ENCODE results near the gene BZW1. TPM values are rescaled to one million over a fixed set of nuclear protein-coding genes. Genes with fewer than 3 reads are reported as not detected.
A peak's percentile ranks its signal among the peaks of the same experiment; 100 is the strongest.

Gene BZW1
- total and polyA plus RNA-seq, 2 experiments from 2014 or later: 118 to 323 TPM

DNA sequence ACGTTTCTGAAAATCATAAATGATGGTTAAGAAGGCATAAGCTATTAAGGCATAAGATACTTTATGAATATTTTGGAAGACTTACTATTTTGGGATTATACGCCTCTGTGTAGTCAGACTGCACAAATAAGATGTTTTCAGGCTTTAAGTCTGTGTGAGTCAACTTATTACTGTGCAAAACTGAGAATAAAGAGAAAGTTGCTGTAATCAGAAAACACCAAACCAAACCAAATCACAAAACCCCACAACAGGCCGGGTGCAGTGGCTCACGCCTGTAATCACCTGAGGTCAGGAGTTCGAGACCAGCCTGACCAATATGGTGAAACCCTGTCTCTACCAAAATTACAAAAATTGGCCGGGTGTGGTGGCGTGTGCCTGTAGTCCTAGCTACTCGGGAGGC, 45.1 kb downstream of the BZW1 start:
- Histone ChIP-seq H2AFZ (no peak overlapping the region), H3K4me2 (no peak overlapping the region), H3K36me3 (ENCODE audit: insufficient read depth) (peaks cover 86% of the 10 kb centered on the region), H3K4me1 (ENCODE audit: insufficient read depth) (peaks cover 10% of the 10 kb centered on the region), H3K9me2 (ENCODE audit: insufficient read depth) (no peaks in the 10 kb centered on the region), H3F3A (replicated peaks; ENCODE audit: low read depth) (peaks cover 7% of the 10 kb centered on the region), H3K79me2 (replicated peaks; ENCODE audit: insufficient read depth) (peaks cover 45% of the 10 kb centered on the region), H4K20me1 (replicated peaks; ENCODE audit: insufficient read depth) (peaks cover 15% of the 10 kb centered on the region), H3K4me3 (no peak overlapping the region), H3K27me3 (ENCODE audit: insufficient read depth) (no peaks in the 10 kb centered on the region), H3K27ac (ENCODE audit: low read depth) (no peak overlapping the region)
- Mint-ChIP-seq H3K4me1 (peaks cover 11% of the 10 kb centered on the region), H3K36me3 (ENCODE audit: low read depth) (peaks cover 89% of the 10 kb centered on the region), H3K27ac (no peak overlapping the region), H3K27me3 (ENCODE audit: insufficient read depth, low read depth, poor library complexity) (peaks cover 1% of the 10 kb centered on the region), H3K9me3 (no peaks in the 10 kb centered on the region), H3K4me3 (no peak overlapping the region)
- DNase-seq (ENCODE audit: low spot score): no peak
- no peak for TF ChIP-seq REST (IDR thresholded peaks at IDR 0.05; ENCODE audit: unreplicated experiment)
- TF ChIP-seq JUNB (IDR thresholded peaks at IDR 0.05; ENCODE audit: unreplicated experiment): no peak
- no peak for TF ChIP-seq EZH2phosphoT487 (IDR thresholded peaks at IDR 0.05; ENCODE audit: unreplicated experiment)
- ATAC-seq: no peak

DNA sequence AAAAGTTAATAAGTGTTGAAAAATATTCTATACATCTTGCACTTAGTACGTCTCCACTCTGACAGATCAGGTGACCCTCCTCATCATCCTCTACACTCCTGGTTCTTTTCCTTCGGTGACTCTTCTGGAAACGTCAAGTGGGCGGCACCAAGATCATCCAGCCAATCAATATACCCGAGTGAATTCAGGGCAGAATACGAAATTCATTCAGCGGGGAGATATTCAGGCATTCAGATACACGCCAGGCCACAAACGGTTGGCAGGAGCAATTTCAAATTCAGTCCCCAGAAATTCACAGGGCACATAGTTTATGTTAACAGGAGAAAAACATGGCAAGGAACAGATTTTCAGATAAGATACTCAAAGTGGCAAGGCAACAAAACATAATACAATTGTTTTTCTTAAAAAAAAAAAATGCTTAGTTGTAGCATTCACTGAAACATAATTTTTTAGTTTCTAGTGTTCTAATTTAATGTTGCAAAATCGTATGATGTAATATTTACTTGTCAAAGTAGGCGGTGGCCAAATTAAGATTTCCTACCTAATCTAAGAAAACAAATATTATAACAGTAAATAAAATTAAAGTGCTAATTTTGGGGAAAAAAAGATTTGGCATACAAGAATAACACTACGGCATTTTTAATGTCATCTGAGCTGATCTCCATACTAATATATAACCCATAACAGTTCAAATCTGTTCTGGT, 48.5 kb downstream of the BZW1 start:
- no peak overlapping the region for H2AFZ ChIP-seq
- no peak overlapping the region for H3K4me2 ChIP-seq
- DNase-seq (ENCODE audit: low spot score): peak; percentile 8
- H3K27me3 ChIP-seq (ENCODE audit: insufficient read depth): no peaks in the 10 kb centered on the region
- peaks cover 67% of the 10 kb centered on the region for H3K79me2 ChIP-seq (replicated peaks; ENCODE audit: insufficient read depth)
- H3K4me1 Mint-ChIP-seq: peaks cover 17% of the 10 kb centered on the region
- H3K9me2 ChIP-seq (ENCODE audit: insufficient read depth): no peaks in the 10 kb centered on the region
- peaks cover 53% of the 10 kb centered on the region for H3K36me3 ChIP-seq (ENCODE audit: insufficient read depth)
- no peak overlapping the region for H3K4me3 ChIP-seq
- H3K4me3 Mint-ChIP-seq: no peak overlapping the region
- H3K27ac Mint-ChIP-seq: peak overlapping the region; percentile 54
- H3K9me3 Mint-ChIP-seq: no peaks in the 10 kb centered on the region
- no peak for ATAC-seq
- peaks cover 7% of the 10 kb centered on the region; the same call in 1 of the 2 replicates for H3F3A ChIP-seq (replicated peaks; ENCODE audit: low read depth)
- H3K27me3 Mint-ChIP-seq (ENCODE audit: insufficient read depth, low read depth, poor library complexity): peaks cover 7% of the 10 kb centered on the region
- peaks cover 18% of the 10 kb centered on the region for H3K4me1 ChIP-seq (ENCODE audit: insufficient read depth)
- H3K36me3 Mint-ChIP-seq (ENCODE audit: low read depth): peaks cover 61% of the 10 kb centered on the region
- no peak overlapping the region for H3K27ac ChIP-seq (ENCODE audit: low read depth)
- H4K20me1 ChIP-seq (replicated peaks; ENCODE audit: insufficient read depth): peaks cover 18% of the 10 kb centered on the region
- TF ChIP-seq JUNB (IDR thresholded peaks at IDR 0.05; ENCODE audit: unreplicated experiment): no peak
- no peak for TF ChIP-seq CREB1 (CRISPR knock-in tag; IDR thresholded peaks at IDR 0.05; ENCODE audit: low read depth)
- TF ChIP-seq, protein P1, sequence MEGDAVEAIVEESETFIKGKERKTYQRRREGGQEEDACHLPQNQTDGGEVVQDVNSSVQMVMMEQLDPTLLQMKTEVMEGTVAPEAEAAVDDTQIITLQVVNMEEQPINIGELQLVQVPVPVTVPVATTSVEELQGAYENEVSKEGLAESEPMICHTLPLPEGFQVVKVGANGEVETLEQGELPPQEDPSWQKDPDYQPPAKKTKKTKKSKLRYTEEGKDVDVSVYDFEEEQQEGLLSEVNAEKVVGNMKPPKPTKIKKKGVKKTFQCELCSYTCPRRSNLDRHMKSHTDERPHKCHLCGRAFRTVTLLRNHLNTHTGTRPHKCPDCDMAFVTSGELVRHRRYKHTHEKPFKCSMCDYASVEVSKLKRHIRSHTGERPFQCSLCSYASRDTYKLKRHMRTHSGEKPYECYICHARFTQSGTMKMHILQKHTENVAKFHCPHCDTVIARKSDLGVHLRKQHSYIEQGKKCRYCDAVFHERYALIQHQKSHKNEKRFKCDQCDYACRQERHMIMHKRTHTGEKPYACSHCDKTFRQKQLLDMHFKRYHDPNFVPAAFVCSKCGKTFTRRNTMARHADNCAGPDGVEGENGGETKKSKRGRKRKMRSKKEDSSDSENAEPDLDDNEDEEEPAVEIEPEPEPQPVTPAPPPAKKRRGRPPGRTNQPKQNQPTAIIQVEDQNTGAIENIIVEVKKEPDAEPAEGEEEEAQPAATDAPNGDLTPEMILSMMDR (conservative IDR thresholded peaks at IDR 0.05; ENCODE audit: low read depth in 2 of 2): no peak
- no peak for TF ChIP-seq STAT1 (IDR thresholded peaks at IDR 0.05; ENCODE audit: unreplicated experiment)
- TF ChIP-seq REST (IDR thresholded peaks at IDR 0.05; ENCODE audit: unreplicated experiment): no peak
- no peak for TF ChIP-seq NANOG (IDR thresholded peaks at IDR 0.05; ENCODE audit: borderline replicate concordance)
- no peak for TF ChIP-seq POLR2AphosphoS5 (IDR thresholded peaks at IDR 0.05; ENCODE audit: low read depth)
- TF ChIP-seq, protein P2, sequence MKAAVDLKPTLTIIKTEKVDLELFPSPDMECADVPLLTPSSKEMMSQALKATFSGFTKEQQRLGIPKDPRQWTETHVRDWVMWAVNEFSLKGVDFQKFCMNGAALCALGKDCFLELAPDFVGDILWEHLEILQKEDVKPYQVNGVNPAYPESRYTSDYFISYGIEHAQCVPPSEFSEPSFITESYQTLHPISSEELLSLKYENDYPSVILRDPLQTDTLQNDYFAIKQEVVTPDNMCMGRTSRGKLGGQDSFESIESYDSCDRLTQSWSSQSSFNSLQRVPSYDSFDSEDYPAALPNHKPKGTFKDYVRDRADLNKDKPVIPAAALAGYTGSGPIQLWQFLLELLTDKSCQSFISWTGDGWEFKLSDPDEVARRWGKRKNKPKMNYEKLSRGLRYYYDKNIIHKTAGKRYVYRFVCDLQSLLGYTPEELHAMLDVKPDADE (IDR thresholded peaks at IDR 0.05): no peak

Data from GM23338 (cell line).